ENCODE results near the gene UFD1. TPM values are rescaled to one million over a fixed set of nuclear protein-coding genes. Genes with fewer than 3 reads are reported as not detected.

UFD1 gene
- total RNA-seq, 2 donors from 2014 or later: 45.7 to 73.6 TPM

DNA sequence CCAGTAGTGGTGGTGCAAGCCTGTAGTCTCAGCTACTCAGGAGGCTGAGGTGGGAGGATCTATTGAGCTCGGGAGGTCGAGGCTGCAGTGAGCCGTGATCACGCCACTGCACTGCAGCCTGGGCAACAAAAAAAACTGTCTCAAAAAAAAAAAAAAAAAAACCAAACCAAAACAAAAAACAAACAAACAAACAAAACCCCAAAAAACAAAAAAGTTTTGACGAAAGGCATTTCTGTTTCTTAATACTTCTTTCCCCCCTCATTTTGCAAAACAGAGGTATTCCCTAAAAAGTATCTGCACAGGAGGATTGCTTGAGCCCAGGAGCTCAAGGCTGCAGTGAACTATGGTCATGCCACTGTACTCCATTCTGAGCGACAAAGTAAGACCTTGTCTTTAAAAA lies 58.7 kb downstream of the UFD1 start:
- Histone ChIP-seq H3K4me1 (no peaks in the 10 kb centered on the region), H3K27ac (no peak overlapping the region), H3K4me3 (no peak overlapping the region), H3K27me3 (no peaks in the 10 kb centered on the region), H3K9ac (ENCODE audit: low read depth in 2 of 2, low read length in 2 of 2) (no peak overlapping the region), H3K36me3 (no peaks in the 10 kb centered on the region), H3K9me3 (no peaks in the 10 kb centered on the region)
- TF ChIP-seq, protein P1, sequence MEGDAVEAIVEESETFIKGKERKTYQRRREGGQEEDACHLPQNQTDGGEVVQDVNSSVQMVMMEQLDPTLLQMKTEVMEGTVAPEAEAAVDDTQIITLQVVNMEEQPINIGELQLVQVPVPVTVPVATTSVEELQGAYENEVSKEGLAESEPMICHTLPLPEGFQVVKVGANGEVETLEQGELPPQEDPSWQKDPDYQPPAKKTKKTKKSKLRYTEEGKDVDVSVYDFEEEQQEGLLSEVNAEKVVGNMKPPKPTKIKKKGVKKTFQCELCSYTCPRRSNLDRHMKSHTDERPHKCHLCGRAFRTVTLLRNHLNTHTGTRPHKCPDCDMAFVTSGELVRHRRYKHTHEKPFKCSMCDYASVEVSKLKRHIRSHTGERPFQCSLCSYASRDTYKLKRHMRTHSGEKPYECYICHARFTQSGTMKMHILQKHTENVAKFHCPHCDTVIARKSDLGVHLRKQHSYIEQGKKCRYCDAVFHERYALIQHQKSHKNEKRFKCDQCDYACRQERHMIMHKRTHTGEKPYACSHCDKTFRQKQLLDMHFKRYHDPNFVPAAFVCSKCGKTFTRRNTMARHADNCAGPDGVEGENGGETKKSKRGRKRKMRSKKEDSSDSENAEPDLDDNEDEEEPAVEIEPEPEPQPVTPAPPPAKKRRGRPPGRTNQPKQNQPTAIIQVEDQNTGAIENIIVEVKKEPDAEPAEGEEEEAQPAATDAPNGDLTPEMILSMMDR (IDR thresholded peaks at IDR 0.05): no peak
- DNase-seq: no peak
- intact Hi-C loops (cut with DNase I): no loop called here

DNA sequence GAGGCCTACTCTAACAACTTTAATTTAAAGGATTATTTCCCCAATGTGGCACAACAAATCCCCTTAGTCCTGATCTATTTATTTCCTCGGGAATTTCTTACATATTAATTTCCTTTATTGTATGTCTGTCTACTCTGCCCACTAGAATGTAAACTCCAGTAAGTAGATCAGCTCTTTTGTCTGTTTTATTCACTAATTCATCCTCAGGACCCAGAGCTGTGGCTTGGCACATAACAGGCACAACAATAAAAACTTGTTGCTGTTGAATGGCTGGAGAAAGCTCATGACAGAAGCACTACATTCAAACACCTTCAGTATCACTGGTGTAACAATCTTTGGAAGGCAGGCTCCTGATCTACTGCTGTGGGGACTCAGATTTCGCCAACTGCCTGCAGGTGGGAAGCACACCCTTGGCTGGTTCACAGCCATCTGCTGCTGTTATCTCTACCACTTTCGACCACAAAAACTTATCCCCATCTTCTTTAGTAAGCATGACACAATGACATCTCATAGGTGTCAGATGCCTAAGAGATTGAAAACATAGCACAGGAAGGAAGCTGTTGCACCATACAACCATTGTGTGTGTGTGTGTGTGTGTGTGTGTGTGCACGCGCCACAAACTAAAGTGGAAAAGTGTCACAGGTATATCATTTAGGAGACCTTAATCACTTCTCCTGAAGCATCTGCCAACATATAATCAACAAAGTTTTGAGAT lies 59.4 kb downstream of the UFD1 start:
- Histone ChIP-seq H3K36me3 (no peaks in the 10 kb centered on the region), H3K27ac (no peak overlapping the region), H3K4me3 (no peak overlapping the region), H3K27me3 (no peaks in the 10 kb centered on the region), H3K9me3 (no peaks in the 10 kb centered on the region), H3K4me1 (no peaks in the 10 kb centered on the region), H3K9ac (ENCODE audit: low read depth in 2 of 2, low read length in 2 of 2) (no peak overlapping the region)
- DNase-seq: no peak
- intact Hi-C loops (cut with DNase I): no loop called here
- TF ChIP-seq, protein P1 (IDR thresholded peaks at IDR 0.05): no peak

DNA sequence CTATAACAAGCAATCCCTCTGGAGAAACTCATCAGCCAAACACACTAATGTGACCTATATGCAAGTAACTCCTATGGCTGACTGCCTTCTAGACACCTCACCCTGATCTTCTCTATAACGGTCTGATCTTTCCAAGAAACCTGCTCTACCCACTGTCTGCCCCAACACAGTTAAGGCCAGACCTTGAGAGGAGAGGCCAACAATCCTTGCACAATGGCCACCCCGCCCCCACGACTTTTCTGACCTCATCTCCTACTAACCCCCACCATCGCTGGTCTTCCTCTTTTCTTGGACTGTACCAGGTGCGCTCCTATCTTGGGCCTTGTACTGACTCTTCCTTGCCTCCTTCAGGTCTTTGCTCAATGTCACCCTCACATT lies 59.9 kb downstream of the UFD1 start:
- TF ChIP-seq, protein P1 (IDR thresholded peaks at IDR 0.05): no peak

DNA sequence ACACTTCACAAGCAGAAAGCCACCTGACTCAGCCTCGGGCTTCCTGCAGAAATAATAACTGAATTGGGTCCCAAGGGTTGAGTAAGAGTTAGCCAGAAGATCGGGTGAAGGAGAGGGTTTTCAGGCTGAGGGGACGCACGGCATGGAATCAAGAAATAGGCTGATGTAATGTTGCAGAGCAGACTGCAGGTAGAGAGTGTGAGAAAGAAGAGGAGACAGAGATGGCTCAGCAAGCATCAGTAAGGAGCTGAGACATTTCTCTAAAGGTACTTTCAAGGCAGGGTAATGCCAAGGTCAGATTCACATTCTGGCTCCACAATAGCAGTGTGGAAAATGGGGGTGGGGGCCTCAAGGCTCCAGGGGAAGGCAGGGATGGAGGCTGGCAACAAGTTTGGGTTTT lies 66.1 kb downstream of the UFD1 start:
- TF ChIP-seq, protein P1 (IDR thresholded peaks at IDR 0.05): no peak
- intact Hi-C loops (cut with DNase I): no loop called here

More for the DNA sequence above, 59.9 kb downstream of the UFD1 start:
- H3K4me1 ChIP-seq: no peaks in the 10 kb centered on the region
- intact Hi-C loops (cut with DNase I): no loop called here
- no peak for DNase-seq
- H3K4me3 ChIP-seq: no peak overlapping the region
- no peak overlapping the region for H3K27ac ChIP-seq
- no peak overlapping the region for H3K9ac ChIP-seq (ENCODE audit: low read depth in 2 of 2, low read length in 2 of 2)
- H3K9me3 ChIP-seq: no peaks in the 10 kb centered on the region
- no peaks in the 10 kb centered on the region for H3K27me3 ChIP-seq
- H3K36me3 ChIP-seq: no peaks in the 10 kb centered on the region

DNA sequence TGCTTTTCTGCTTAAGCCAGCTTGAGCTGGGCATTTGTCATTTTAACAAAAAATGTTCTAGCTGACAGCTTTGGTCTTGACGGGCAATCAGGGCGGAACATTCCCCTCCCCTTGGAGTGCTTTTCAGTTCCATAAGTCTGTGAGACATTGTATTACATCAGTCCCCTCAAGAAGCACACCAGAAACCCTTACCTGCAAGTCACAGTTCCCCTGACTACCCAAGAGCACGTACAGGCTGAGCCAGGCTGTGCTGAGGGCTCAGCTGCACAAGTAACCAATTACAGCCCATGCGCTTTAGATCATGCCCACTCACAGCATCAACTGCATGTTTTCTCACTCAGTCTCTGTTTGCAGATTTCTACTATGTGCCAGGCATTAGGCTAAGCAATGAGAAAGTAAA lies 66.5 kb downstream of the UFD1 start:
- Histone ChIP-seq H3K27me3 (no peaks in the 10 kb centered on the region), H3K9me3 (no peaks in the 10 kb centered on the region), H3K4me3 (no peak overlapping the region), H3K4me1 (no peaks in the 10 kb centered on the region), H3K9ac (ENCODE audit: low read depth in 2 of 2, low read length in 2 of 2) (no peak overlapping the region), H3K36me3 (no peaks in the 10 kb centered on the region), H3K27ac (no peak overlapping the region)
- intact Hi-C loops (cut with DNase I): no loop called here
- TF ChIP-seq, protein P1 (IDR thresholded peaks at IDR 0.05): no peak
- DNase-seq: no peak

More for the DNA sequence above, 66.1 kb downstream of the UFD1 start:
- H3K36me3 ChIP-seq: no peaks in the 10 kb centered on the region
- no peak for DNase-seq
- no peak overlapping the region for H3K4me3 ChIP-seq
- no peaks in the 10 kb centered on the region for H3K9me3 ChIP-seq
- no peaks in the 10 kb centered on the region for H3K27me3 ChIP-seq
- no peak overlapping the region for H3K9ac ChIP-seq (ENCODE audit: low read depth in 2 of 2, low read length in 2 of 2)
- H3K4me1 ChIP-seq: no peaks in the 10 kb centered on the region
- H3K27ac ChIP-seq: no peak overlapping the region

All from colonic mucosa (tissue), 4 donors.